Stimulated activated CD8-positive, alpha-beta memory T cell treated with anti-CD3 and anti-CD28 coated beads, Interleukin-4, amount 100 ng/mL, for 1 hour (primary cell): ENCODE data around the gene KLF1.
"Not testable (repeated sequence)": the region's sequence is repeated elsewhere in the genome, so short reads cannot be mapped to it uniquely, and the experiment has no call there.

Experiments used
- DNase-seq, 2 donors: peaks; one replicate each; pipeline ENCODE4 v3.0.0-alpha.2; 2020; ENCODE audit warnings: low read depth in 2 of 2, low spot score in 1 of 2

KLF1 gene

GRCh38 chr19:12867120-12868099, 19.6 kb downstream of the KLF1 start:
- DNase-seq: peak in 1 of 2 donors; percentile 51

- DNase-seq: no peak
Measured at GRCh38 chr19:12866416-12867119, 20.4 kb downstream of the KLF1 start.

- DNase-seq: no peak
Measured at GRCh38 chr19:12865746-12866415, 21.1 kb downstream of the KLF1 start.

- DNase-seq: no peak
Measured at GRCh38 chr19:12864721-12865715, 22.0 kb downstream of the KLF1 start.

- no peak for DNase-seq
Measured at GRCh38 chr19:12864143-12864542, 22.9 kb downstream of the KLF1 start.

- no peak for DNase-seq
Measured at GRCh38 chr19:12859546-12859945, 27.5 kb downstream of the KLF1 start.

- no peak for DNase-seq
Measured at GRCh38 chr19:12858041-12858928, 28.7 kb downstream of the KLF1 start.

GRCh38 chr19:12856653-12857052, 30.3 kb downstream of the KLF1 start:
- no peak for DNase-seq

GRCh38 chr19:12847159-12848139, 39.6 kb downstream of the KLF1 start:
- DNase-seq: peak; percentile 66 to 68

GRCh38 chr19:12846613-12847012, 40.4 kb downstream of the KLF1 start:
- DNase-seq: not testable (repeated sequence)

GRCh38 chr19:12843999-12844732, 42.8 kb downstream of the KLF1 start:
- DNase-seq: no peak

GRCh38 chr19:12843328-12843727, 43.7 kb downstream of the KLF1 start:
- no peak for DNase-seq

GRCh38 chr19:12842511-12842910, 44.5 kb downstream of the KLF1 start:
- no peak for DNase-seq

- DNase-seq: no peak
Measured at GRCh38 chr19:12841094-12841493, 45.9 kb downstream of the KLF1 start.

GRCh38 chr19:12840091-12841079, 46.6 kb downstream of the KLF1 start:
- no peak for DNase-seq
